GM18951 (cell line): ENCODE measurements around the gene OR4F17.
"Not testable (repeated sequence)": the region's sequence is repeated elsewhere in the genome, so short reads cannot be mapped to it uniquely, and the experiment has no call there.

Source experiments
- in situ Hi-C: fragments of 300-500 bp; cut with MboI; formaldehyde crosslinking; loops from one replicate; pipeline ENCODE4 v1.12.0; 2022; ENCODE audit warnings: low sequenced_read_pairs, mixed read lengths, inconsistent platforms; ENCODE audit not compliant: unreplicated experiment

The OR4F17 gene

GRCh38 chr19:106804-107203 is at the start of gene OR4F17:
Gene OR4F17 (plus strand): TSS chr19:107104. CDS start chr19:110679, 3,575 bp downstream.
- in situ Hi-C loops: not testable (repeated sequence)

- in situ Hi-C loops: not testable (repeated sequence)
Observed at GRCh38 chr19:70793-71192, 36.1 kb upstream of the OR4F17 start.

GRCh38 chr19:82864-83263 is 24.0 kb upstream of the OR4F17 start:
- in situ Hi-C loops: not testable (repeated sequence)

- in situ Hi-C loops: not testable (repeated sequence)
Observed at GRCh38 chr19:83626-84025, 23.3 kb upstream of the OR4F17 start.

- in situ Hi-C loops: not testable (repeated sequence)
Observed at GRCh38 chr19:90678-91077, 16.2 kb upstream of the OR4F17 start.

- in situ Hi-C loops: not testable (repeated sequence)
Observed at GRCh38 chr19:94794-95193, 12.1 kb upstream of the OR4F17 start.

- in situ Hi-C loops: not testable (repeated sequence)
Observed at GRCh38 chr19:97647-98046, 9.3 kb upstream of the OR4F17 start.

GRCh38 chr19:120443-121140 is 13.7 kb downstream of the OR4F17 start:
- in situ Hi-C loops: not testable (repeated sequence)
